ENCODE data around the gene ERG.

The ERG gene

GRCh38 chr21:38472412-38473108 lies 25.7 kb downstream of the ERG start:
- no peak for DNase-seq

GRCh38 chr21:38471766-38472165 lies 26.5 kb downstream of the ERG start:
- DNase-seq = no peak

- DNase-seq = no peak
These were observed 27.5 kb downstream of the ERG start for GRCh38 chr21:38470755-38471154.

GRCh38 chr21:38469642-38470041 lies 28.6 kb downstream of the ERG start:
- no peak for DNase-seq

GRCh38 chr21:38468989-38469388 lies 29.3 kb downstream of the ERG start:
- no peak for DNase-seq

GRCh38 chr21:38467911-38468310 lies 30.4 kb downstream of the ERG start:
- no peak for DNase-seq

GRCh38 chr21:38467374-38467773 lies 30.9 kb downstream of the ERG start:
- no peak for DNase-seq

- no peak for DNase-seq
These were observed 38.0 kb downstream of the ERG start for GRCh38 chr21:38460171-38460742.

- DNase-seq = no peak
These were observed 38.8 kb downstream of the ERG start for GRCh38 chr21:38459490-38459889.

GRCh38 chr21:38455403-38455802 lies 42.9 kb downstream of the ERG start:
- no peak for DNase-seq

GRCh38 chr21:38454702-38455101 lies 43.6 kb downstream of the ERG start:
- no peak for DNase-seq

- DNase-seq = no peak
These were observed 44.1 kb downstream of the ERG start for GRCh38 chr21:38454161-38454560.

- no peak for DNase-seq
These were observed 49.4 kb downstream of the ERG start for GRCh38 chr21:38448671-38449385.

GRCh38 chr21:38447611-38448010 lies 50.7 kb downstream of the ERG start:
- DNase-seq = no peak

- no peak for DNase-seq
These were observed 53.6 kb downstream of the ERG start for GRCh38 chr21:38444691-38445090.

GRCh38 chr21:38443110-38443509 lies 55.2 kb downstream of the ERG start:
- DNase-seq = no peak

GRCh38 chr21:38441153-38441552 lies 57.1 kb downstream of the ERG start:
- DNase-seq = no peak

- DNase-seq = no peak
These were observed 57.5 kb downstream of the ERG start for GRCh38 chr21:38440746-38441145.

- no peak for DNase-seq
These were observed 58.3 kb downstream of the ERG start for GRCh38 chr21:38439957-38440356.

- DNase-seq = no peak
These were observed 58.9 kb downstream of the ERG start for GRCh38 chr21:38439426-38439825.

GRCh38 chr21:38438462-38438893 lies 59.8 kb downstream of the ERG start:
- no peak for DNase-seq

GRCh38 chr21:38436341-38436740 lies 61.9 kb downstream of the ERG start:
- no peak for DNase-seq

GRCh38 chr21:38434913-38435533 lies 63.3 kb downstream of the ERG start:
- DNase-seq = no peak

GRCh38 chr21:38433471-38433870 lies 64.8 kb downstream of the ERG start:
- DNase-seq = no peak
